ENCODE measurements around the gene CYTH4.
A peak's percentile ranks its signal among the peaks of the same experiment; 100 is the strongest.

Gene CYTH4

DNA sequence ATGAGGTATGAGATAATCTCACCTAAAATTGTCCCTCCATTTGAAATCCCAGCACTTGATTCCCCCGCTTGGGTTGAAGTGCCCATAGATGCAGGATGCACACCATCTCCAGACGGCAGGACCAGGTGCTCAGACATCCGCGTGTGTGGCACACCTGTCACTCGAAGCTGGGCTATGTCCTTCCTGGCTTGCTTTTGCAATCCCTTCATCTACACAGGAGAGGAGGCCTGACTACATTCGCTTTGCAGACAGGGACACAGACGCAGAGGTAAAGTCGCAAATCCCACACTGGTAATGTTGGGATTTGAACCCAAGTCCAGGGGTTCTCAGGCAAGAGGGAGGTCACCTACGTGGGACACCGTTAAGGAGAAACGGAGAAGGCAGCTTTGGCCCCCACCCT lies 7.2 kb upstream of the CYTH4 start:
- peak; percentile 11 for DNase-seq (ENCODE audit: low spot score)
- TF ChIP-seq, protein P1, sequence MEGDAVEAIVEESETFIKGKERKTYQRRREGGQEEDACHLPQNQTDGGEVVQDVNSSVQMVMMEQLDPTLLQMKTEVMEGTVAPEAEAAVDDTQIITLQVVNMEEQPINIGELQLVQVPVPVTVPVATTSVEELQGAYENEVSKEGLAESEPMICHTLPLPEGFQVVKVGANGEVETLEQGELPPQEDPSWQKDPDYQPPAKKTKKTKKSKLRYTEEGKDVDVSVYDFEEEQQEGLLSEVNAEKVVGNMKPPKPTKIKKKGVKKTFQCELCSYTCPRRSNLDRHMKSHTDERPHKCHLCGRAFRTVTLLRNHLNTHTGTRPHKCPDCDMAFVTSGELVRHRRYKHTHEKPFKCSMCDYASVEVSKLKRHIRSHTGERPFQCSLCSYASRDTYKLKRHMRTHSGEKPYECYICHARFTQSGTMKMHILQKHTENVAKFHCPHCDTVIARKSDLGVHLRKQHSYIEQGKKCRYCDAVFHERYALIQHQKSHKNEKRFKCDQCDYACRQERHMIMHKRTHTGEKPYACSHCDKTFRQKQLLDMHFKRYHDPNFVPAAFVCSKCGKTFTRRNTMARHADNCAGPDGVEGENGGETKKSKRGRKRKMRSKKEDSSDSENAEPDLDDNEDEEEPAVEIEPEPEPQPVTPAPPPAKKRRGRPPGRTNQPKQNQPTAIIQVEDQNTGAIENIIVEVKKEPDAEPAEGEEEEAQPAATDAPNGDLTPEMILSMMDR (IDR thresholded peaks at IDR 0.05; ENCODE audit: extremely low read depth, missing control alignments) = no peak

DNA sequence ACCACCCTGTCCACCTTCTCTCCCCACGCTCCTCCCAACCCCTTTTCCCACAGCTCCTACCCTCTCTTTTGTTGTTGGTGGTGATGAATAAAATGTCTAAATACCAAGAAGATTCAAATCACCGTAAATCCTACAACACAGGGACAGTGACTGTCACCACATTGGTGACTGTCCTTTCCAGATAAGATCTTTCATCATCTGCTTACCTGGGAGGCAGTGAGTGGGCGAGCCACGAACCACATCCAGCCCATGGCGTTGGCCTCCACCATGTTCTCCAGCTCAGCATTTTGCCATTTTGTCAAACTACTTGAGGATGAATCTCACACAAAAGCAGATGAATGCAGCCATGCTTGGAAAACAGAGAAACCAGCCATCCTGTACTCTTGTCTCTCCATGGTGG lies 6.7 kb upstream of the CYTH4 start:
- TF ChIP-seq, protein P1 (IDR thresholded peaks at IDR 0.05; ENCODE audit: extremely low read depth, missing control alignments) = no peak
- no peak for DNase-seq (ENCODE audit: low spot score)

DNA sequence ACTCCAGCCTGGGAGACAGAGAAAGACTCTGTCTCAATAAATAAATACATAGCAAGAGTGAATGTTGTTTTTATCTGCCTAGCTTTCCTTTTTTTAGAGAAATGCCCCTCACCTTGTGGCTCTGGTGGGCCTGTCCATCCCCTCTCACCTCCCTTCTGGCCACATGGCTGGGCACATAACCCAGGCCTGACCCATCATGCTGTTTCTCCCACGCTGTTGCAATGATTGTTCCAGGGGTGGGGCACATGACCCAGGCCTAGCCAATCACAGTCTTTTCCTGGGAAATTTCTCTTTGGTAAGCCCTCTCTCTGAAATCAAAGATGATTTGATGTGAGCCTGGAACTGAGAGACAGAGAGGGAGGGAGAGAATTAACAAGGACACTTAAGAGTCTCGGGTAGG lies 5.5 kb upstream of the CYTH4 start:
- TF ChIP-seq, protein P1 (IDR thresholded peaks at IDR 0.05; ENCODE audit: extremely low read depth, missing control alignments) = no peak
- no peak for DNase-seq (ENCODE audit: low spot score)

DNA sequence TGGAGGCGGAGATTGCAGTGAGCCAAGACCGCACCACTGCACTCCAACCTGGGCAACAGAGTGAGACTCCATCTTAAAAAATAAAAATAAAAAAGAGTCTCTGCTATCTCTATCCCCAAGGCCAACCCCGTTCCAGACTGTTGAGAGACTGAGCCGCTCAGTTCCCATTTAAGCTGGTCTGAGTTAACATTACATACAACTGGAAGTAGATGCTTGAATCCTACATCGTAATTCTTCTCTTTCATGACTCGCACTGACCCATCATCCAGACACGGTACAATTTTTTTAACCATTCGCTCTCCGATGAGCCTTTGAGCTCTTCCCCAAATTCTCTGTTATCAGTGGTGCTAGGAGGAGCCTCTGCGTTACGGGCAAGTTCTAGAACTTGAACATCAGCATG lies 4.9 kb upstream of the CYTH4 start:
- TF ChIP-seq, protein P1 (IDR thresholded peaks at IDR 0.05; ENCODE audit: extremely low read depth, missing control alignments) = no peak
- DNase-seq (ENCODE audit: low spot score) = no peak

DNA sequence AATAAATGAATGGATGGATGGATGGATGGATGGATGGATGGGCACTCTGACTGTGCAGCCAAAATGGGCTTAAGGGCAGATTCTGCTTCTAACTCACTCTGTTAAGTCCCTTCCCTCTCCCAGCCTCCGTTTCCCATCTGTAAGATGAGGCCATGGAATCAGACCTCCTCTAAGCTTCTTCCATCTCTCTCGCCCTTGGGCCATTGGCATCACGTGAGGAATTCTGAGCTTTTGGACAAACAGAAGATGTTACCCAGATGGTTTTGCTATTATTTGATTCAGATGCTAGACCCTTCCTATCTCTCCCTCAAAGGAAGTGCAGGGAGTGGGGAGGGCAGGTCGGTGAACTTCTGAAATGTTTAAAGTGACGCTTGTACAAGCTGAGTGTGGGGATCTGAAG lies 4.0 kb upstream of the CYTH4 start:
- DNase-seq (ENCODE audit: low spot score) = no peak

DNA sequence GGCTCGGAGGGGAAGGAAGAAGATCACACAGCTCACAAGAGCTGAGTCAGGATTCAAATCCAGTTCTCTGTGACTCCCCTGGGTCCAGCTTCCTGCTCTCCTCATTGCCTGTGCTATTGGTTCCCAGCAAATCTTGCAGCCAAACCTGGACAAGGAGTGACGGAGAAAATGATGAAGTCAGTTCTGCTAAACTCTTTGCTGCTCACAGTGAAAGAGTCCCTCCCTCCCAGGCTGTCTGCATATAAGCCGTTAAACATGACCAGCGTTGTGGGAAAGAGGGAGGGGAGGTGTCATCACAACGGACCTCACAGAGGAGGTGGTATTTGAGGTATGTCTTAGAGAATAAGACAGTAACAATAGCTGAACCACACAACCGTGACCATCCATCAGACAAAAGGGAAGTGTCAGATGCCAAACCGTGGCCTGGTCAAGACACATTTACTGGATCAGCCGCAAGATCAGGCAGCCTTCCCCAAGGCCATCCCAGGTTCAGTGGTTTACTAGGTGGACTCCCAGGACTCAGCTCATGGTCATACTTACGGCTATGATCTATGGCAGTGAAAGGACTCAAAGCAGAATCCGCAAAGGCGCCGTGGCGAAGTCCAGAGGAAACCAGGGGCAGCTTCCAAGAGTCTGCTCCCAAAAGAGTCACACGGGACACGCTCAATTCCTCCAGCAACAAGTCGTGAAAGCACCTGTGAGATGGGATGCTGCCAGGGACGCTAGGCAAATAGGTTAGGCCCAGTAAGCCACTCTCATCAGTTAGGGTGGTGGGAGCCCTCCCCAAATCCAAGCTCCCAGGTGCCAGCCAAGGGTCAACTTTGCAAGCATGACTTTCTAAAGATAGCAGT lies 2.8 kb upstream of the CYTH4 start:
- DNase-seq (ENCODE audit: low spot score) = no peak
- TF ChIP-seq, protein P1 (IDR thresholded peaks at IDR 0.05; ENCODE audit: extremely low read depth, missing control alignments) = no peak

More for the DNA sequence above, 4.0 kb upstream of the CYTH4 start:
- TF ChIP-seq, protein P1 (IDR thresholded peaks at IDR 0.05; ENCODE audit: extremely low read depth, missing control alignments) = no peak

DNA sequence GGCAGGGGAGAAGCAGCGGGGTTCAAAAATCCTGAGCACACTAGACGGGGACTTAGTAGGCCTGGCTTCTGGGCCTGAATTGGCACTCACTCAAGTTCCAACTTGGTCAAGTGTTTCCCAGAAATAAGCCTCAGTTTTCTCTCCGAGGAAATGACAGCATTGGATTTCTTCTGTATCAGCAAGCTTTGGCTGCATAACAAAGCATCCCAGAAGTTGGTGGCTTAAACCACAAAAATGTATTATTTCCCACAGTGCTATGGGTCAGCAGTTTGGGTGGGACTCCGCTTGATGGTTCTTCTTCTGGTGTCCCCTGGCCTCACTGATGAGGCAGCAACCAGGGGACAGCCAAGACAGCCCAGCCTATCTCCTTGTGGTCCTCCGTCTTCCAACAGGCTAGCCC lies 1.6 kb upstream of the CYTH4 start:
- TF ChIP-seq, protein P1 (IDR thresholded peaks at IDR 0.05; ENCODE audit: extremely low read depth, missing control alignments) = no peak

More for the DNA sequence above, 1.6 kb upstream of the CYTH4 start:
- no peak for DNase-seq (ENCODE audit: low spot score)
